Measurements from ENCODE around the gene NPPB. TPM values are rescaled to one million over a fixed set of nuclear protein-coding genes. Genes with fewer than 3 reads are reported as not detected.

Gene NPPB
- polyA plus RNA-seq, 1 donor (not counting 4 experiments of a cell fraction or from before 2014, with no cell fraction given), result not detected

- H3K36me3 ChIP-seq (ENCODE audit: control insufficient read depth in 2 of 2, extremely low read depth in 1 of 2, insufficient read depth in 2 of 2, low read length in 2 of 2), result peaks cover 44 to 60% of the 10 kb centered on the region in 2 experiments
- H4K20me1 ChIP-seq (ENCODE audit: control insufficient read depth, extremely low read depth, insufficient read depth, low read length), result no peaks in the 10 kb centered on the region
- H3K9me1 ChIP-seq (ENCODE audit: control insufficient read depth, extremely low read depth, insufficient read depth, low read length), result no peaks in the 10 kb centered on the region
- H3K4me3 ChIP-seq (ENCODE audit: control insufficient read depth in 2 of 3, extremely low read depth in 1 of 3, insufficient read depth in 2 of 3, low read depth in 1 of 3, low read length in 3 of 3), result no peak overlapping the region
- dilution Hi-C loops (cut with MboI; ENCODE audit: extremely low pct_ligation_motif_present, low sequenced_read_pairs), result no loop called here
- H3K9ac ChIP-seq (ENCODE audit: control insufficient read depth, extremely low read depth, insufficient read depth, low read length), result no peak overlapping the region
- H3K27ac ChIP-seq (ENCODE audit: control insufficient read depth, insufficient read depth, low read length), result no peak overlapping the region
- H3K9me3 ChIP-seq (ENCODE audit: control insufficient read depth, low read depth, low read length), result no peaks in the 10 kb centered on the region
- H3K4me2 ChIP-seq (ENCODE audit: control insufficient read depth, extremely low read depth, insufficient read depth, low read depth, low read length), result no peak overlapping the region
- no peaks in the 10 kb centered on the region for H3K79me2 ChIP-seq (ENCODE audit: control insufficient read depth, insufficient read depth, low read length)
- TF ChIP-seq, protein P1, sequence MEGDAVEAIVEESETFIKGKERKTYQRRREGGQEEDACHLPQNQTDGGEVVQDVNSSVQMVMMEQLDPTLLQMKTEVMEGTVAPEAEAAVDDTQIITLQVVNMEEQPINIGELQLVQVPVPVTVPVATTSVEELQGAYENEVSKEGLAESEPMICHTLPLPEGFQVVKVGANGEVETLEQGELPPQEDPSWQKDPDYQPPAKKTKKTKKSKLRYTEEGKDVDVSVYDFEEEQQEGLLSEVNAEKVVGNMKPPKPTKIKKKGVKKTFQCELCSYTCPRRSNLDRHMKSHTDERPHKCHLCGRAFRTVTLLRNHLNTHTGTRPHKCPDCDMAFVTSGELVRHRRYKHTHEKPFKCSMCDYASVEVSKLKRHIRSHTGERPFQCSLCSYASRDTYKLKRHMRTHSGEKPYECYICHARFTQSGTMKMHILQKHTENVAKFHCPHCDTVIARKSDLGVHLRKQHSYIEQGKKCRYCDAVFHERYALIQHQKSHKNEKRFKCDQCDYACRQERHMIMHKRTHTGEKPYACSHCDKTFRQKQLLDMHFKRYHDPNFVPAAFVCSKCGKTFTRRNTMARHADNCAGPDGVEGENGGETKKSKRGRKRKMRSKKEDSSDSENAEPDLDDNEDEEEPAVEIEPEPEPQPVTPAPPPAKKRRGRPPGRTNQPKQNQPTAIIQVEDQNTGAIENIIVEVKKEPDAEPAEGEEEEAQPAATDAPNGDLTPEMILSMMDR (optimal IDR thresholded peaks at IDR 0.05 in 1 of 3, IDR thresholded peaks at IDR 0.05 in 1 of 3, conservative IDR thresholded peaks at IDR 0.05 in 1 of 3; ENCODE audit: extremely low read depth in 1 of 3, insufficient read depth in 2 of 3, low read length in 3 of 3), result no peak
- TF ChIP-seq EZH2 (IDR thresholded peaks at IDR 0.05; ENCODE audit: low read length), result no peak
- H3K4me1 ChIP-seq (ENCODE audit: control insufficient read depth, extremely low read depth, insufficient read depth, low read length), result no peaks in the 10 kb centered on the region
- DNase-seq (ENCODE audit: low read depth, low spot score) (no peak), FAIRE-seq (no peak)
- H3K27me3 ChIP-seq (ENCODE audit: control insufficient read depth, extremely low read depth, insufficient read depth, low read length), result no peaks in the 10 kb centered on the region
- H2AFZ ChIP-seq (ENCODE audit: control insufficient read depth, low read length), result no peak overlapping the region
These were observed 16.3 kb downstream of the NPPB start for GRCh38 chr1:11842154-11843041.

- Histone ChIP-seq H3K36me3 (ENCODE audit: control insufficient read depth in 2 of 2, extremely low read depth in 1 of 2, insufficient read depth in 2 of 2, low read length in 2 of 2) (peaks cover 47 to 63% of the 10 kb centered on the region in 2 experiments), H3K9me1 (ENCODE audit: control insufficient read depth, extremely low read depth, insufficient read depth, low read length) (no peaks in the 10 kb centered on the region), H2AFZ (ENCODE audit: control insufficient read depth, low read length) (no peak overlapping the region), H3K79me2 (ENCODE audit: control insufficient read depth, insufficient read depth, low read length) (no peaks in the 10 kb centered on the region), H3K4me2 (ENCODE audit: control insufficient read depth, extremely low read depth, insufficient read depth, low read depth, low read length) (no peak overlapping the region), H3K27me3 (ENCODE audit: control insufficient read depth, extremely low read depth, insufficient read depth, low read length) (no peaks in the 10 kb centered on the region), H3K9me3 (ENCODE audit: control insufficient read depth, low read depth, low read length) (no peaks in the 10 kb centered on the region), H3K4me3 (ENCODE audit: control insufficient read depth in 2 of 3, extremely low read depth in 1 of 3, insufficient read depth in 2 of 3, low read depth in 1 of 3, low read length in 3 of 3) (no peak overlapping the region), H3K4me1 (ENCODE audit: control insufficient read depth, extremely low read depth, insufficient read depth, low read length) (no peaks in the 10 kb centered on the region), H3K9ac (ENCODE audit: control insufficient read depth, extremely low read depth, insufficient read depth, low read length) (no peak overlapping the region), H4K20me1 (ENCODE audit: control insufficient read depth, extremely low read depth, insufficient read depth, low read length) (no peaks in the 10 kb centered on the region), H3K27ac (ENCODE audit: control insufficient read depth, insufficient read depth, low read length) (no peak overlapping the region)
- dilution Hi-C loops (cut with MboI; ENCODE audit: extremely low pct_ligation_motif_present, low sequenced_read_pairs), result no loop called here
- FAIRE-seq, result no peak
- DNase-seq (ENCODE audit: low read depth, low spot score), result no peak
- TF ChIP-seq, protein P1 (optimal IDR thresholded peaks at IDR 0.05 in 1 of 3, IDR thresholded peaks at IDR 0.05 in 1 of 3, conservative IDR thresholded peaks at IDR 0.05 in 1 of 3; ENCODE audit: extremely low read depth in 1 of 3, insufficient read depth in 2 of 3, low read length in 3 of 3), result no peak
- TF ChIP-seq EZH2 (IDR thresholded peaks at IDR 0.05; ENCODE audit: low read length), result no peak
These were observed 17.2 kb downstream of the NPPB start for GRCh38 chr1:11841245-11842153.

Measured in keratinocyte (primary cell).